ENCODE results near the gene HOXD8. TPM values are rescaled to one million over a fixed set of nuclear protein-coding genes. Genes with fewer than 3 reads are reported as not detected.

Gene HOXD8
- total and polyA plus RNA-seq, 9 of the 15 experiments (the other 6 are each of a cell fraction or from before 2014, with no cell fraction given), result 0.04 to 0.15 TPM; not detected in 7

- peak overlapping the region; percentile 79 for H2AFZ ChIP-seq (ENCODE audit: low read depth, low read length)
- H4K20me1 ChIP-seq (replicated peaks; ENCODE audit: control insufficient read depth, insufficient read depth, low read length), result no peaks in the 10 kb centered on the region
- peaks cover 3 to 29% of the 10 kb centered on the region in 2 experiments; a peak in 3 of 5 replicates for H3K4me1 ChIP-seq (replicated peaks in 1 of 2; ENCODE audit: control insufficient read depth in 2 of 2, insufficient read depth in 2 of 2, low read length in 2 of 2)
- CTCF ChIA-PET (ENCODE audit: low intra/inter-chr PET ratio), result interaction anchor here (0.6 to 3.8 kb wide), 14 partner anchors 10 to 1826 kb away, joined by 3 to 36 read pairs (median 4); no protein-coding TSS in a partner anchor
- no peak for FAIRE-seq
- no peaks in the 10 kb centered on the region for H3K36me3 ChIP-seq (ENCODE audit: control insufficient read depth, insufficient read depth, low read length)
- peaks cover 10% of the 10 kb centered on the region for H3K9me3 ChIP-seq (replicated peaks; ENCODE audit: control insufficient read depth, insufficient read depth, low read depth, low read length)
- peak overlapping the region in 1 of 2 experiments; percentile 89; a peak in 3 of 4 replicates for H3K9ac ChIP-seq (ENCODE audit: insufficient read depth in 1 of 2, low read depth in 2 of 2, low read length in 2 of 2)
- under 1% methylated on average over 57 of the region's 86 CpGs for WGBS (ENCODE audit: insufficient coverage, low coverage, missing lambda C conversion rate)
- H3K27ac ChIP-seq (ENCODE audit: extremely low read depth, low read depth, low read length), result no peak overlapping the region
- POLR2A ChIA-PET, result interaction anchor here (0.6 to 1.0 kb wide), 3 partner anchors 77 to 911 kb away, joined by 3 to 4 read pairs (median 3); partner anchors contain the start of gene LNPK
- intact Hi-C loops (cut with micrococcal nuclease), result loop anchor here (1.0 to 10.0 kb wide), 3 partner anchors 116 to 389 kb away; no protein-coding TSS in a partner anchor
- in situ Hi-C loops (cut with MboI), result loop anchor here (10.0 to 25.0 kb wide), 3 partner anchors 395 to 1043 kb away; no protein-coding TSS in a partner anchor
- ATAC-seq, result peak; percentile 97
- BruUV-seq (replicated peaks), result no TSS peak
- H3K79me2 ChIP-seq (ENCODE audit: control insufficient read depth, insufficient read depth, low read length), result no peaks in the 10 kb centered on the region
- H3K27me3 ChIP-seq (ENCODE audit: control insufficient read depth in 2 of 2, insufficient read depth in 2 of 2, low read length in 2 of 2), result peaks cover 49 to 68% of the 10 kb centered on the region in 2 experiments
- peak; percentile 84 to 95 (median 94) for DNase-seq (ENCODE audit: extremely low read depth in 1 of 4, low spot score in 3 of 4)
- H3K4me3 ChIP-seq, result peak overlapping the region; percentile 52
- H3K4me2 ChIP-seq (ENCODE audit: insufficient read depth, low read length), result peak overlapping the region; percentile 84
- no peaks in the 10 kb centered on the region for H3K9me1 ChIP-seq (ENCODE audit: control insufficient read depth, insufficient read depth, low read length)
- TF ChIP-seq BRCA1 (IDR thresholded peaks at IDR 0.05) (no peak), BRCA1 (CRISPR knock-in tag; IDR thresholded peaks at IDR 0.05) (no peak), UBTF (IDR thresholded peaks at IDR 0.05; ENCODE audit: borderline replicate concordance in 1 of 2, low read depth in 2 of 2, low read length in 2 of 2) (peak; percentile 61 to 84; a peak in 3 of 4 replicates), ZBTB1 (CRISPR knock-in tag; IDR thresholded peaks at IDR 0.05; ENCODE audit: borderline replicate concordance, low read depth) (peak; percentile 50; the same call in 1 of the 2 replicates), JUN (IDR thresholded peaks at IDR 0.05; ENCODE audit: borderline replicate concordance, low read depth, low read length) (0 out of 2 replicates have a peak, but pooled peaks have one; percentile 17), JUN (CRISPR knock-in tag; IDR thresholded peaks at IDR 0.05; ENCODE audit: borderline replicate concordance) (no peak), RB1 (IDR thresholded peaks at IDR 0.05; ENCODE audit: low read depth) (peak; percentile 95), PBX2 (CRISPR knock-in tag; IDR thresholded peaks at IDR 0.05; ENCODE audit: low read depth) (no peak), PBX2 (tag; conservative IDR thresholded peaks at IDR 0.05; ENCODE audit: low read depth) (no peak), ZEB2 (IDR thresholded peaks at IDR 0.05) (no peak), SMARCA4 (IDR thresholded peaks at IDR 0.05) (no peak), HNRNPL (IDR thresholded peaks at IDR 0.05; ENCODE audit: low read depth, low read length) (peak; percentile 96), DEAF1 (CRISPR knock-in tag; IDR thresholded peaks at IDR 0.05) (peak; percentile 89)
- TF ChIP-seq, protein P1, sequence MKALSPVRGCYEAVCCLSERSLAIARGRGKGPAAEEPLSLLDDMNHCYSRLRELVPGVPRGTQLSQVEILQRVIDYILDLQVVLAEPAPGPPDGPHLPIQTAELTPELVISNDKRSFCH (CRISPR knock-in tag; IDR thresholded peaks at IDR 0.05), result no peak
- TF ChIP-seq, protein P1 (tag; IDR thresholded peaks at IDR 0.05), result no peak
These were observed 49.5 kb upstream of the HOXD8 start for GRCh38 chr2:176079831-176080539.

All from K562 (cell line).